Measurements from ENCODE around the gene PCDHGA6.

DNA sequence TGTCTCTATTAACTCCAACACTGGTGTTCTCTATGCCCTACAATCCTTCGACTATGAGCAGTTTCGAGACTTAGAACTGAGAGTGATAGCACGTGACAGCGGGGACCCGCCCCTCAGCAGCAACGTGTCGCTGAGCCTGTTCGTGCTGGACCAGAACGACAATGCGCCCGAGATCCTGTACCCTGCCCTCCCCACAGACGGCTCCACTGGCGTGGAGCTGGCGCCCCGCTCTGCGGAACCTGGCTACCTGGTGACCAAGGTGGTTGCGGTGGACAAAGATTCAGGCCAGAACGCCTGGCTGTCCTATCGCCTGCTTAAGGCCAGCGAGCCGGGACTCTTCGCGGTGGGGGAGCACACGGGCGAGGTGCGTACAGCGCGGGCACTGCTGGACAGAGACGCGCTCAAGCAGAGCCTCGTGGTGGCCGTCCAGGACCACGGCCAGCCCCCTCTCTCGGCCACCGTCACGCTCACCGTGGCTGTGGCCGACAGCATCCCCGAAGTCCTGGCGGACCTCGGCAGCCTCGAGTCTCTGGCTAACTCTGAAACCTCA lies 49.1 kb downstream of the PCDHGA6 start:
- no peak for TF ChIP-seq POLR2A (IDR thresholded peaks at IDR 0.05)
- no peak for TF ChIP-seq CTCF (IDR thresholded peaks at IDR 0.05 in 8 of 11, conservative IDR thresholded peaks at IDR 0.05 in 3 of 11)
